Measurements from ENCODE around the gene GRWD1.

Gene GRWD1

GRCh38 chr19:48424694-48425219 is 21.0 kb upstream of the GRWD1 start:
- no peak for DNase-seq (ENCODE audit: low read depth in 3 of 3, low spot score in 1 of 3)

DNA sequence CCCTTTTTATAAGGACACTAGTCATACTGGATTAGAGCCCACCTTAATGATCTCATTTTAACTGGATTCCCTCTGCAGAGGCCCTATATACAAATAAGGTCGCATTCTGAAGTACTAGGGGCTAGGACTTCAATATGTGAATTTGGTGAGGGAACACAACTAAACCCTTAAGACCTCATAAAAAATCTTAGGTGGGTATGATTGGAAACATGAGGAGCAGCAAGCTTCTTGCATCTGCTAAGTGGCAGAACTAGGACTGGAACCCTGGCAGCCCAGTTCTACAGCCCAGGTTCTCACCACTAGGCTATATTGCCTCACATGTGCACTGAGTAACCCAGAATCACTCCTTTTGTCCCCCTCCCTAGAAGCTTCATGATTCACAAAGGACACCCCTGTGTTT is 17.1 kb upstream of the GRWD1 start:
- no peak for DNase-seq (ENCODE audit: low read depth in 3 of 3, low spot score in 1 of 3)

- DNase-seq (ENCODE audit: low read depth in 3 of 3, low spot score in 1 of 3), result no peak
Observed at GRCh38 chr19:48433337-48433736, 12.4 kb upstream of the GRWD1 start.

- DNase-seq (ENCODE audit: low read depth in 3 of 3, low spot score in 1 of 3), result no peak
Observed at GRCh38 chr19:48436586-48436985, 9.2 kb upstream of the GRWD1 start.

GRCh38 chr19:48441360-48442050 is 4.3 kb upstream of the GRWD1 start:
- no peak for DNase-seq (ENCODE audit: low read depth in 3 of 3, low spot score in 1 of 3)

DNA sequence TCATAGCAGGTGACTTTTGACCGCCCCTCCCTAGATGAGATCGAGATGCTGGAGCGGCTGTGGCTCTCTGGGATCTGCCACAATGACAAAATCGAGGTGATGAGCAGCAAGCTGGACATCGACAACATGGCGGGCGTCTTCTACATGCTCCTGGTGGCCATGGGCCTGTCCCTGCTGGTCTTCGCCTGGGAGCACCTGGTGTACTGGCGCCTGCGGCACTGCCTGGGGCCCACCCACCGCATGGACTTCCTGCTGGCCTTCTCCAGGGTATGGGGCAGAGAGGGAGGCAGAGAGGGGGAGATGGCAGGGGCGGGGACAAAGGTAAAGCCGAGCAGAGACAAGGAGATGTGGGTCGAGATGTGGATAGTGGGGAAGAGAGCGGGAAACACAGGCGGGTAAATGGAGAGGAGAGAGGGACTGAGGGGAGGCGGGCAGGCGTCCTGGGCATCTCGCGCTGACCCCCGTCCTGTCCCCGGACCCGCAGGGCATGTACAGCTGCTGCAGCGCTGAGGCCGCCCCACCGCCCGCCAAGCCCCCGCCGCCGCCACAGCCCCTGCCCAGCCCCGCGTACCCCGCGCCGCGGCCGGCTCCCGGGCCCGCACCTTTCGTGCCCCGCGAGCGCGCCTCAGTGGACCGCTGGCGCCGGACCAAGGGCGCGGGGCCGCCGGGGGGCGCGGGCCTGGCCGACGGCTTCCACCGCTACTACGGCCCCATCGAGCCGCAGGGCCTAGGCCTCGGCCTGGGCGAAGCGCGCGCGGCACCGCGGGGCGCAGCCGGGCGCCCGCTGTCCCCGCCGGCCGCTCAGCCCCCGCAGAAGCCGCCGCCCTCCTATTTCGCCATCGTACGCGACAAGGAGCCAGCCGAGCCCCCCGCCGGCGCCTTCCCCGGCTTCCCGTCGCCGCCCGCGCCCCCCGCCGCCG is 3.4 kb upstream of the GRWD1 start:
- no peak for DNase-seq (ENCODE audit: low read depth in 3 of 3, low spot score in 1 of 3)

GRCh38 chr19:48443256-48443655 is 2.5 kb upstream of the GRWD1 start:
- DNase-seq (ENCODE audit: low read depth in 3 of 3, low spot score in 1 of 3), result no peak

- no peak for DNase-seq (ENCODE audit: low read depth in 3 of 3, low spot score in 1 of 3)
Observed at GRCh38 chr19:48443731-48444128, 2.1 kb upstream of the GRWD1 start.

- no peak for DNase-seq (ENCODE audit: low read depth in 3 of 3, low spot score in 1 of 3)
Observed at GRCh38 chr19:48444129-48444935, 1.5 kb upstream of the GRWD1 start.

DNA sequence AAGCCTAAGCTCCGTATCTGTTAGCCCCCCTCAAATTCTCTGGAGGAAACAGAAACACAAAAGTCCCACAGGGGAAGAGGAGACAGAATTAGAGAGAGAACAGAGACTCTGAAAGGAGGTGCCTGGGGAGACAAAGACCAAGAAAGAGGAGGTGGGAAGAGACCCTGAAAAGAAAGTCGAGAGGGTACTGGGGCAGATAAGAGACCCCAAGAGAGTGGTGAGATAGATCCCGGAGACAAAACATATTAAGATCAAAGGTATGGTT is 915 bp upstream of the GRWD1 start:
- DNase-seq (ENCODE audit: low read depth in 3 of 3, low spot score in 1 of 3), result no peak

DNA sequence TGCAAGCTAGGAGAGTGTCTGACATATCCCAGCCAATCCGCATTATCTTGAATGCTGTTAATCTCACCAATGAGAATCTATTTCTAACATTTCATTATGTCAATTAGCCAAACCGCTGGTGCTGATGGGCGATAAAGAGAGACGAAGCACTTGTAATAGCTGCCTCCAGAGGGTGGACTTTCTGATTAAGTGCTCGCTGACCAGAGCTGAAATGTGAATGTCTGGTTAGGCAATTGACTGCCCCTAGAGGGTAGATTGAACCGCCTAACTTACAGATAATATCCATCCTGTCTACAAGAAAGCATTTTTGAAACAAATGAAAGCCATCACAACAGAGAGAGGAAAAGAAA is 552 bp upstream of the GRWD1 start:
- DNase-seq (ENCODE audit: low read depth in 3 of 3, low spot score in 1 of 3), result no peak

DNA sequence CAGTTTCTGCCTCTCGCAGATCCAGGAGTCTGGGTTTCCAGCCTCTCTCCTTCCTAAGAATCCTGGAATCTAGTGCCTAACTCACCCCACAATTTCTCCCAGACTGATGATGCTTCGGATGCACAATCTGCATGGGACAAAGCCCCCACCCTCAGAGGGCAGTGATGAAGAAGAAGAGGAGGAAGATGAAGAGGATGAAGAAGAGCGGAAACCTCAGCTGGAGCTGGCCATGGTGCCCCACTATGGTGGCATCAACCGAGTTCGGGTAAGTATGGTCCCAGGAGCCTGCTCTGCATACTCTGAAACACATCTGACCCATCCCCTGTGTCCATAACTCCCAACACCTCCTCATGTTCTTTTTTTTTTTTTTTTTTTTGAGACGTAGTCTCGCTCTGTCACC is 796 bp downstream of the GRWD1 start:
- DNase-seq (ENCODE audit: low read depth in 3 of 3, low spot score in 1 of 3), result no peak

DNA sequence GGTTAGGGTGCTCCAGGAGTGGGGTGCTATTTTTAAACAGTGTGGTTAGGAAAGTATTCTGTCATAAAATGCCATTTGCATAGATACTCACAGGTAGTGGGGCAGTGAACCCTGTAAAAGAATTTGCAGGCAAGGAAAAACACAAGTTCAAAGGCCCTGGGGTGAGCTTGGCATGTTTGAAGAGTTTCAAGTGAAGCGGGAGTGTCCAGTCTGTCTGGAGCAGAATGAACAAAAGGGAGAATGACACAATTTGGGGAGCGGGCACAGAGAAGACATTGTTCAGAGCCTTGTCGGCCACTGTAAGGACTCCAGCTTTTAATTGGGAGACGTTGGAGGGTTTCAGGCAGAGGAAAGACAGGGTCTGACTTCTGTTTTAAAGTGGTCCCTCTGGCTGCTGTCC is 2.8 kb downstream of the GRWD1 start:
- DNase-seq (ENCODE audit: low read depth in 3 of 3, low spot score in 1 of 3), result no peak

GRCh38 chr19:48450441-48450840 is 4.7 kb downstream of the GRWD1 start:
- DNase-seq (ENCODE audit: low read depth in 3 of 3, low spot score in 1 of 3), result no peak

DNA sequence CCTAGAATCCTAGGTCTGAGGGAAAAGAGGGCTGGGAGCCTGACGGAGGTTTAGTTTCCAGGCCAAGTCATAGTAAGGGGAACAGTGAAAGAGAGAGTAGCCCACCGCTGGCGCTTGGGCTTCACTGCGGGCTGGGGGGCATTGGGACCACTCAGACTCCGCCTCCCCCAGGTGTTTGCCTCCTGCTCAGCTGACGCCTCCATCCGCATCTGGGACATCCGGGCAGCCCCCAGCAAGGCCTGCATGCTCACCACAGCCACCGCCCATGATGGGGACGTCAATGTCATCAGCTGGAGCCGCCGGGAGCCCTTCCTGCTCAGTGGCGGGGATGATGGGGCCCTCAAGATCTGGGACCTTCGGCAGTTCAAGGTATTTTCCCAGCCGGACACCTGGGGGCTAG is 5.1 kb downstream of the GRWD1 start:
- DNase-seq (ENCODE audit: low read depth in 3 of 3, low spot score in 1 of 3), result no peak

DNA sequence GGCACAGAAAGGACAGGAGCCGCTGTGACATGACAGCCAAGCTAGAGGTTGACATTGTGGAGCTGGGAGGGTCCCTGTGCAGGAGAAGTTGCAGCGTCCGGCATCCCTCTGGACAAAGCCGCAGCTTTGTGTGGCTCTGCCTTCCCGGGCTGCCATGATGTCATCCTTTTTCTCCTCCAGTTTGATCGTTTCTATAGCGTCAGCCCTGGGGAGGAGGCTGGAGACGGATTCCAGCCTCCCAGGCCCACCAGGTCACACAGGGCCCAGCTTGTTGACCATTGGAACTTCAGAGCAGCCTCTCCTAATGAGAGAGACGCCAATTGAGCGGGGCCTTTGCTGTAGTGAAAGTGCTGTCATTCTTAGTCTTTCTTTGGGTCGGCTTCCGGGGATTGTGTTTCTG is 5.8 kb downstream of the GRWD1 start:
- no peak for DNase-seq (ENCODE audit: low read depth in 3 of 3, low spot score in 1 of 3)

GRCh38 chr19:48452289-48453190 is 6.8 kb downstream of the GRWD1 start:
- no peak for DNase-seq (ENCODE audit: low read depth in 3 of 3, low spot score in 1 of 3)

DNA sequence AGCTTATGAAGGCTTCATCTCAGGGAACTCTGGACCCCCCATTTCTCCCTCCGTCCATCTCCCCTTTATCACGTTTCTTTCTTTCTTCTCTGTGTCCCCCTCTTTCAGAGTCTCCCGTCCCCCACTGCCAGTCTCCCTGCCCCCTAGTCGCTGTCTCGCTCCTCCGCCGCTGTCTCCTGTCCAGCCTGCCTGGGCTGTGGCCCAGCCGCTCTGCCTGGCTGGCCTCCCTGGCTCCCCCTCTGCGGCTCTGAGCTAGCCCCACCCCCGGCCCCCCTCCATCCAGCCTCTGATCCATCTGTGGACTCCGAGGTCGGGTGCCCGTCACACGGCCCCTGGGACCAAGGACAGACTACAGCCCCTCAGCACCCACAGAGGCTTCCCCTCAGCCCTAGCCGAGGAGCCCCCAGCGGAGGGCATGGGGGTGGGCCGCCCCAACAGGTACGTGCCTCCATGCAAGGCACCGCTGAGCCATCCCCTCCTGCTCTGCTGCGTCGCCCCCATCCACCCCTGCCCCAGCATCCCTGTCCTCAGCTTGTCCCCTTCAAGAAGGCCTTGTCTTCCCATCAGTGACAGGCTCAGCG is 8.5 kb downstream of the GRWD1 start:
- DNase-seq (ENCODE audit: low read depth in 3 of 3, low spot score in 1 of 3), result no peak

- no peak for DNase-seq (ENCODE audit: low read depth in 3 of 3, low spot score in 1 of 3)
Observed at GRCh38 chr19:48455171-48455907, 9.6 kb downstream of the GRWD1 start, which contains the start of gene KCNJ14. Gene KCNJ14 (plus strand): TSS chr19:48455574. CDS start chr19:48461725, 6,151 bp downstream.
